B cell (primary cell): ENCODE results near the gene PDK4. TPM values are rescaled to one million over a fixed set of nuclear protein-coding genes. Genes with fewer than 3 reads are reported as not detected.
A peak's percentile ranks its signal among the peaks of the same experiment; 100 is the strongest.

Source experiments
- ATAC-seq: fragments of 200-7000 bp; cut with Tn5 transposase; one replicate; pipeline ENCODE4 v1.10.0; 2021; ENCODE audit warnings: low read depth, mild to moderate bottlenecking, moderate number of reproducible peaks, moderate library complexity
- CTCF ChIA-PET: fragments of 350-600 bp; sonication (Branson Sonifier 250); formaldehyde crosslinking; loops from one replicate; lab custom pipeline; 2021; ENCODE audit warnings: antibody characterized with exemption, inconsistent platforms; lab: Charles Lee
- POLR2A ChIA-PET: fragments of 350-600 bp; sonication (Branson Sonifier 250); formaldehyde crosslinking; loops from one replicate; lab custom pipeline; 2021; ENCODE audit warnings: antibody characterized with exemption; lab: Charles Lee
- DNase-seq: peaks from one replicate; pipeline ENCODE4 v3.0.0; 2013
- H2AFZ ChIP-seq: 2 replicates; pipeline ENCODE4 v1.6.1; 2012; ENCODE audit warnings: mild to moderate bottlenecking, low read depth, low read length; ENCODE audit not compliant: insufficient read depth, poor library complexity, severe bottlenecking
- H3K27ac ChIP-seq, 2 donors: 1 replicate in 1 of 2; 2 replicates in 1 of 2; pipeline ENCODE4 v1.5.1; 2012 to 2013; ENCODE audit warnings: low read length in 2 of 2, mild to moderate bottlenecking in 2 of 2, moderate library complexity in 1 of 2
- H3K27me3 ChIP-seq, 4 experiments: fragments of 200-600 bp in 1 of 4; sonication (generic) in 1 of 4; replicated peaks in 1 of 4; 1 replicate in 2 of 4; 2 replicates in 2 of 4; pipeline versions ENCODE4 v1.6.1 to v1.7.0; 2013 to 2016; ENCODE audit warnings: low read length in 3 of 4, mild to moderate bottlenecking in 2 of 4, mixed read lengths in 1 of 4, moderate library complexity in 1 of 4; ENCODE audit not compliant: insufficient read depth in 4 of 4, control insufficient read depth in 3 of 4; ENCODE audit errors: control extremely low read depth in 1 of 4
- H3K36me3 ChIP-seq, 2 experiments: replicated peaks in 1 of 2; 1 replicate in 1 of 2; 2 replicates in 1 of 2; pipeline versions ENCODE4 v1.6.1 to v1.7.1; 2013; ENCODE audit warnings: low read length in 1 of 2; ENCODE audit not compliant: insufficient read depth in 2 of 2, control insufficient read depth in 1 of 2; ENCODE audit errors: control extremely low read depth in 1 of 2, extremely low read depth in 1 of 2
- H3K4me1 ChIP-seq, 2 donors: fragments of 200-600 bp in 1 of 2; sonication (generic) in 1 of 2; 1 replicate in 1 of 2; 2 replicates in 1 of 2; pipeline versions ENCODE4 v1.5.1 to v1.6.1; 2013 to 2017; ENCODE audit warnings: low read length in 2 of 2; ENCODE audit not compliant: control insufficient read depth in 2 of 2, insufficient read depth in 2 of 2
- H3K4me2 ChIP-seq: replicated peaks from 2 replicates; pipeline ENCODE3; 2012; ENCODE audit warnings: mild to moderate bottlenecking, low read depth, low read length; ENCODE audit not compliant: poor library complexity, severe bottlenecking
- H3K4me3 ChIP-seq, 5 experiments: fragments of 200-600 bp in 1 of 5; sonication (generic) in 1 of 5; 1 replicate in 3 of 5; 2 replicates in 2 of 5; pipeline versions ENCODE4 v1.5.1 to v1.7.0; 2011 to 2016; ENCODE audit warnings: low read length in 4 of 5, mild to moderate bottlenecking in 4 of 5, low read depth in 2 of 5, control low read depth in 1 of 5, moderate library complexity in 1 of 5; ENCODE audit not compliant: insufficient read depth in 1 of 5; ENCODE audit errors: control extremely low read depth in 1 of 5, extremely low read depth in 1 of 5
- H3K79me2 ChIP-seq: fragments of 200-600 bp; sonication (generic); one replicate; pipeline ENCODE4 v1.6.0; 2016; ENCODE audit warnings: low read length; ENCODE audit not compliant: control insufficient read depth, insufficient read depth
- H3K9ac ChIP-seq: fragments of 200-600 bp; sonication (generic); 2 replicates; pipeline ENCODE4 v1.6.1; 2017; ENCODE audit warnings: mild to moderate bottlenecking, low read length, moderate library complexity
- H3K9me3 ChIP-seq, 3 donors: one replicate each; pipeline versions ENCODE4 v1.6.1 to v1.7.1; 2013; ENCODE audit warnings: low read length in 2 of 3; ENCODE audit not compliant: control insufficient read depth in 2 of 3, insufficient read depth in 1 of 3; ENCODE audit errors: control extremely low read depth in 1 of 3
- H4K20me1 ChIP-seq: 2 replicates; pipeline ENCODE4 v1.6.0; 2012; ENCODE audit warnings: mild to moderate bottlenecking, low read length; ENCODE audit not compliant: insufficient read depth, control insufficient read depth, poor library complexity, severe bottlenecking
- H3K27ac Mint-ChIP-seq: one replicate; pipeline ENCODE4 v1.8.0; 2021; ENCODE audit warnings: mixed read lengths
- H3K27me3 Mint-ChIP-seq: one replicate; pipeline ENCODE4 v1.8.0; 2021; ENCODE audit warnings: mixed read lengths
- H3K4me1 Mint-ChIP-seq: one replicate; pipeline ENCODE4 v1.8.0; 2021; ENCODE audit warnings: mixed read lengths
- H3K4me3 Mint-ChIP-seq: one replicate; pipeline ENCODE4 v1.8.0; 2021; ENCODE audit warnings: mixed read lengths
- H3K9me3 Mint-ChIP-seq: one replicate; pipeline ENCODE4 v1.8.0; 2022; ENCODE audit warnings: mixed read lengths; ENCODE audit not compliant: insufficient read depth
- CTCF ChIP-seq: fragments of 200-600 bp; IDR thresholded peaks from one replicate; pipeline ENCODE4 v1.8.0; 2022; ENCODE audit warnings: antibody characterized with exemption, mild to moderate bottlenecking
- EZH2 ChIP-seq: IDR thresholded peaks from 2 replicates; pipeline ENCODE4 v1.6.1; 2012; ENCODE audit warnings: borderline replicate concordance, low read depth, mild to moderate bottlenecking, moderate library complexity, low read length; ENCODE audit not compliant: insufficient read depth, poor library complexity, severe bottlenecking
- WGBS: methylation state at CpG from one replicate; pipeline ENCODE4 v1.1.5; 2013; ENCODE audit warnings: missing lambda C conversion rate; ENCODE audit not compliant: insufficient coverage; 5-methylcytosine and 5-hydroxymethylcytosine counted together
- intact Hi-C: fragments of 100-400 bp; cut with micrococcal nuclease; formaldehyde crosslinking; loops from one replicate; pipeline ENCODE4 v1.10.0; 2022
- polyA plus RNA-seq: library from polyadenylated mRNA; depleted of rRNA; stranded (reverse); fragments of >200 nt; gene quantifications from 2 replicates; pipeline ENCODE4 v1.2.3, GENCODE V29; 2012
- total RNA-seq, 2 donors: library from RNA; stranded (reverse); fragments of 120-200 nt in 1 of 2; gene quantifications; 1 replicate in 1 of 2; 2 replicates in 1 of 2; pipeline versions ENCODE4 v1.2.3 to v1.2.4, GENCODE V29; 2013 to 2022

PDK4 gene
- total and polyA plus RNA-seq, 2 donors (not counting 1 experiment from before 2014, with no cell fraction given) = 0.54 to 6.8 TPM

GRCh38 chr7:95546647-95547046, 49.7 kb downstream of the PDK4 start:
- no peaks in the 10 kb centered on the region for H3K9me3 ChIP-seq
- Mint-ChIP-seq H3K4me3 (no peak overlapping the region), H3K4me1 (peaks cover 9% of the 10 kb centered on the region), H3K27ac (no peak overlapping the region), H3K9me3 (no peaks in the 10 kb centered on the region), H3K27me3 (peaks cover 11% of the 10 kb centered on the region)
- no peaks in the 10 kb centered on the region for H3K79me2 ChIP-seq
- no peak overlapping the region for H3K4me2 ChIP-seq
- H3K9ac ChIP-seq = no peak overlapping the region
- ChIA-PET POLR2A (no interaction called here), CTCF (interaction anchor here (1.4 to 11.3 kb wide), 4 partner anchors 10 to 141 kb away, joined by 3 to 270 read pairs (median 73); no protein-coding TSS in a partner anchor)
- no peaks in the 10 kb centered on the region for H3K36me3 ChIP-seq
- TF ChIP-seq CTCF = no peak
- TF ChIP-seq EZH2 = no peak
- WGBS = no CpG with 5 or more reads among the region's 4 CpGs
- H3K27ac ChIP-seq = no peak overlapping the region
- H4K20me1 ChIP-seq = no peaks in the 10 kb centered on the region
- no peak overlapping the region for H3K4me3 ChIP-seq
- ATAC-seq (no peak), DNase-seq (no peak)
- no peak overlapping the region for H2AFZ ChIP-seq
- intact Hi-C loops = loop anchor here (5.0 kb wide), 2 partner anchors 46 to 61 kb away; no protein-coding TSS in a partner anchor
- H3K27me3 ChIP-seq = no peaks in the 10 kb centered on the region
- H3K4me1 ChIP-seq = peaks cover 3 to 8% of the 10 kb centered on the region in 2 donors

- intact Hi-C loops = loop anchor here (1.0 to 5.0 kb wide), 3 partner anchors 47 to 141 kb away; no protein-coding TSS in a partner anchor
- Histone ChIP-seq H2AFZ (no peak overlapping the region), H3K4me1 (peaks cover 3 to 8% of the 10 kb centered on the region in 2 donors), H3K27ac (no peak overlapping the region), H3K4me2 (no peak overlapping the region), H3K36me3 (no peaks in the 10 kb centered on the region), H3K9ac (peak overlapping the region; percentile 6), H3K9me3 (no peaks in the 10 kb centered on the region), H3K27me3 (no peaks in the 10 kb centered on the region), H3K79me2 (no peaks in the 10 kb centered on the region), H4K20me1 (no peaks in the 10 kb centered on the region), H3K4me3 (no peak overlapping the region)
- no peak overlapping the region for H3K27ac Mint-ChIP-seq
- CTCF ChIA-PET = interaction anchor here (1.0 to 11.3 kb wide), 9 partner anchors 11 to 142 kb away, joined by 3 to 270 read pairs (median 5); no protein-coding TSS in a partner anchor
- no peaks in the 10 kb centered on the region for H3K9me3 Mint-ChIP-seq
- H3K27me3 Mint-ChIP-seq = peaks cover 7% of the 10 kb centered on the region
- no peak overlapping the region for H3K4me3 Mint-ChIP-seq
- no CpG with 5 or more reads among the region's 1 CpG for WGBS
- POLR2A ChIA-PET = no interaction called here
- DNase-seq = no peak
- no peak for TF ChIP-seq CTCF
- TF ChIP-seq EZH2 = no peak
- peaks cover 9% of the 10 kb centered on the region for H3K4me1 Mint-ChIP-seq
- no peak for ATAC-seq
Observed at GRCh38 chr7:95545673-95546072, 50.6 kb downstream of the PDK4 start.
